GM18861 (cell line): ENCODE data around the gene HIPK2.

Experiments used
- ATAC-seq: cut with Tn5 transposase; IDR thresholded peaks from one replicate; pipeline ENCODE4 v1.9.1; 2021; ENCODE audit not compliant: unreplicated experiment

HIPK2 gene

GRCh38 chr7:139655305-139655704 is 122.5 kb downstream of the HIPK2 start:
- ATAC-seq = no peak

- no peak for ATAC-seq
Observed at GRCh38 chr7:139654276-139655181, 123.3 kb downstream of the HIPK2 start.

GRCh38 chr7:139651914-139652313 is 125.9 kb downstream of the HIPK2 start:
- ATAC-seq = no peak

- ATAC-seq = no peak
Observed at GRCh38 chr7:139651308-139651707, 126.5 kb downstream of the HIPK2 start.

GRCh38 chr7:139650429-139651100 is 127.2 kb downstream of the HIPK2 start:
- ATAC-seq = no peak

- peak; percentile 82 for ATAC-seq
Observed at GRCh38 chr7:139648941-139649425, 128.8 kb downstream of the HIPK2 start.

- no peak for ATAC-seq
Observed at GRCh38 chr7:139648391-139648861, 129.4 kb downstream of the HIPK2 start.

- ATAC-seq = no peak
Observed at GRCh38 chr7:139647814-139648390, 129.9 kb downstream of the HIPK2 start.

- ATAC-seq = no peak
Observed at GRCh38 chr7:139647085-139647484, 130.7 kb downstream of the HIPK2 start.

GRCh38 chr7:139646566-139646965 is 131.2 kb downstream of the HIPK2 start:
- ATAC-seq = no peak

GRCh38 chr7:139645572-139646523 is 131.9 kb downstream of the HIPK2 start:
- no peak for ATAC-seq

- no peak for ATAC-seq
Observed at GRCh38 chr7:139643951-139644585, 133.7 kb downstream of the HIPK2 start.

GRCh38 chr7:139642283-139642682 is 135.5 kb downstream of the HIPK2 start:
- ATAC-seq = no peak

- ATAC-seq = no peak
Observed at GRCh38 chr7:139641337-139641992, 136.3 kb downstream of the HIPK2 start.

GRCh38 chr7:139640681-139641080 is 137.1 kb downstream of the HIPK2 start:
- no peak for ATAC-seq

GRCh38 chr7:139639563-139639962 is 138.2 kb downstream of the HIPK2 start:
- no peak for ATAC-seq

GRCh38 chr7:139635526-139636302 is 142.1 kb downstream of the HIPK2 start:
- no peak for ATAC-seq

- no peak for ATAC-seq
Observed at GRCh38 chr7:139634087-139634486, 143.7 kb downstream of the HIPK2 start.
